Loucy (cell line): ENCODE data around the gene DDB1.

Source experiments
- H2AFZ ChIP-seq: fragments of 200-600 bp; sonication (generic); 2 replicates; pipeline ENCODE4 v1.6.0; 2016; ENCODE audit warnings: antibody characterized with exemption, mild to moderate bottlenecking, low read length, moderate library complexity
- H3F3A ChIP-seq: fragments of 200-600 bp; 2 replicates; pipeline ENCODE4 v1.6.0; 2016; ENCODE audit warnings: antibody characterized with exemption, low read depth, mild to moderate bottlenecking
- H3K27me3 ChIP-seq: fragments of 200-600 bp; sonication (generic); 2 replicates; pipeline ENCODE4 v1.6.1; 2014; ENCODE audit warnings: low read length, mild to moderate bottlenecking; ENCODE audit not compliant: insufficient read depth, poor library complexity, severe bottlenecking
- H3K36me3 ChIP-seq: fragments of 200-600 bp; sonication (generic); 2 replicates; pipeline ENCODE4 v1.6.1; 2016; ENCODE audit warnings: low read length; ENCODE audit not compliant: insufficient read depth
- H3K4me1 ChIP-seq: fragments of 200-600 bp; sonication (generic); 2 replicates; pipeline ENCODE4 v1.5.1; 2014; ENCODE audit warnings: low read length, mild to moderate bottlenecking; ENCODE audit not compliant: insufficient read depth, poor library complexity, severe bottlenecking
- H3K4me2 ChIP-seq: fragments of 200-600 bp; sonication (generic); 2 replicates; pipeline ENCODE4 v1.6.0; 2014; ENCODE audit warnings: antibody characterized with exemption, low read length, low read depth, mild to moderate bottlenecking; ENCODE audit not compliant: poor library complexity, severe bottlenecking
- H3K4me3 ChIP-seq: fragments of 200-600 bp; sonication (generic); 2 replicates; pipeline ENCODE4 v1.5.1; 2014; ENCODE audit warnings: low read length, mild to moderate bottlenecking, mixed read lengths; ENCODE audit not compliant: poor library complexity, severe bottlenecking
- H3K79me2 ChIP-seq: fragments of 200-600 bp; sonication (generic); 2 replicates; pipeline ENCODE4 v1.6.1; 2014; ENCODE audit warnings: low read length; ENCODE audit not compliant: insufficient read depth
- H3K9ac ChIP-seq: fragments of 200-600 bp; sonication (generic); 2 replicates; pipeline ENCODE4 v1.6.0; 2014; ENCODE audit warnings: mild to moderate bottlenecking, low read depth, low read length, moderate library complexity; ENCODE audit not compliant: poor library complexity, severe bottlenecking
- H3K9me2 ChIP-seq: fragments of 200-600 bp; sonication (generic); replicated peaks from 2 replicates; pipeline ENCODE4 v1.6.1; 2016; ENCODE audit warnings: low read depth, low read length, mixed read lengths
- H3K9me3 ChIP-seq: fragments of 200-600 bp; sonication (generic); 2 replicates; pipeline ENCODE4 v1.6.1; 2014; ENCODE audit warnings: mild to moderate bottlenecking, antibody characterized with exemption, low read length, low read depth; ENCODE audit not compliant: insufficient read depth
- H4K20me1 ChIP-seq: fragments of 200-600 bp; sonication (generic); 2 replicates; pipeline ENCODE4 v1.6.0; 2014; ENCODE audit warnings: antibody characterized with exemption, low read length, mild to moderate bottlenecking; ENCODE audit not compliant: insufficient read depth, poor library complexity, severe bottlenecking
- EZH2phosphoT487 ChIP-seq: fragments of 200-600 bp; IDR thresholded peaks from 2 replicates; pipeline ENCODE4 v1.6.1; 2018; ENCODE audit warnings: antibody characterized with exemption, mild to moderate bottlenecking, moderate library complexity, borderline replicate concordance
- TF ChIP-seq, protein P1 (sequence below): fragments of 200-600 bp; sonication (generic); conservative IDR thresholded peaks from 2 replicates; pipeline ENCODE4 v1.5.1; 2014; ENCODE audit warnings: mild to moderate bottlenecking, antibody characterized with exemption, low read length

Gene DDB1

DNA sequence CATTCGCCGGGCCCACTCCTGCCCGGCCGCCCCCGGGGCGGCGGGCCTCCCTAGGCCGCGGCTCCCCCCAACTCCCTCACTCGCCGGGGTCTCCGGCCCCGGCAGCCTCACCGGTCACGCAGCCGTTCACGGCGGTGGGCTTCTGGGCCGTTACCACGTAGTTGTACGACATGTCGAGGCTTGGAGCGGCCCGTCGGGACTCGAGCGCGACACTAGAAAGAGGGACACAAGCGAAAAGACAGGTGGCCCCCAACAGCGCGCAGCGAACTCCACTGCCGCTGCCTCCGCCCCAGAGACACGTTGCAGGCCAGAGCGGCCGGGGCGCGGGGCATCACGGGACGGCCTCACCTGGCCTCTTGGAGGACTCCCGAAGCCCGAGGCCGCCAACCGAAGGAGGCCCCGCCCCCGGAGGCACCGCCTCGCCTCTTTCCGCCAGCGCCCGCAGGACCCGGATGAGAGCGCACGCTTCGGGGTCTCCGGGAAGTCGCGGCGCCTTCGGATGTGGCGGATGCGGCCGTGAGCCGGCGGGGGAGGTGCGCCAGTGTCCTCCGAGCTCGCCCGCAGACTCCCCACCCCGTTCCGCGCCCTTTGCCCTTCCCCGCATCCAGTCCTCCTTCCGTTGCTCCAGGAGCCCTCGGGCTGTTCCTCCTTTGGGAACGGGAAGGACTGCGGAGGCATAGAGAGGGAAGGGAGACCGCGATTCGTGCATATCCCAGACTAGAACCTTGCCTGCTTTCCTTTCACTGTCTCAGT, at the start of gene DDB1, which contains the start of gene TKFC:
DDB1 (minus strand) TSS at position 309 of the 753 bp plus-strand sequence; CDS start at position 172, 137 bp downstream.
TKFC (plus strand) TSS at position 432 of the 753 bp plus-strand sequence. CDS start 1,501 bp downstream, outside the sequence.
- Histone ChIP-seq H2AFZ (peak within 1 kb of the TSS; percentile 80), H3K4me2 (peak within 1 kb of the TSS; percentile 97), H3K9ac (peak within 1 kb of the TSS; percentile 97), H4K20me1 (peaks cover 46% of the 10 kb centered on the region), H3K4me3 (peak within 1 kb of the TSS; percentile 90), H3K9me3 (no peaks in the 10 kb centered on the region), H3K27me3 (peaks cover 5% of the 10 kb centered on the region), H3K79me2 (peaks cover 73% of the 10 kb centered on the region), H3K36me3 (peaks cover 14% of the 10 kb centered on the region; the same call in 1 of the 2 replicates), H3K4me1 (peaks cover 65% of the 10 kb centered on the region), H3K9me2 (no peaks in the 10 kb centered on the region), H3F3A (no peaks in the 10 kb centered on the region)
- TF ChIP-seq EZH2phosphoT487: no peak
- TF ChIP-seq, protein P1, sequence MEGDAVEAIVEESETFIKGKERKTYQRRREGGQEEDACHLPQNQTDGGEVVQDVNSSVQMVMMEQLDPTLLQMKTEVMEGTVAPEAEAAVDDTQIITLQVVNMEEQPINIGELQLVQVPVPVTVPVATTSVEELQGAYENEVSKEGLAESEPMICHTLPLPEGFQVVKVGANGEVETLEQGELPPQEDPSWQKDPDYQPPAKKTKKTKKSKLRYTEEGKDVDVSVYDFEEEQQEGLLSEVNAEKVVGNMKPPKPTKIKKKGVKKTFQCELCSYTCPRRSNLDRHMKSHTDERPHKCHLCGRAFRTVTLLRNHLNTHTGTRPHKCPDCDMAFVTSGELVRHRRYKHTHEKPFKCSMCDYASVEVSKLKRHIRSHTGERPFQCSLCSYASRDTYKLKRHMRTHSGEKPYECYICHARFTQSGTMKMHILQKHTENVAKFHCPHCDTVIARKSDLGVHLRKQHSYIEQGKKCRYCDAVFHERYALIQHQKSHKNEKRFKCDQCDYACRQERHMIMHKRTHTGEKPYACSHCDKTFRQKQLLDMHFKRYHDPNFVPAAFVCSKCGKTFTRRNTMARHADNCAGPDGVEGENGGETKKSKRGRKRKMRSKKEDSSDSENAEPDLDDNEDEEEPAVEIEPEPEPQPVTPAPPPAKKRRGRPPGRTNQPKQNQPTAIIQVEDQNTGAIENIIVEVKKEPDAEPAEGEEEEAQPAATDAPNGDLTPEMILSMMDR: no peak

DNA sequence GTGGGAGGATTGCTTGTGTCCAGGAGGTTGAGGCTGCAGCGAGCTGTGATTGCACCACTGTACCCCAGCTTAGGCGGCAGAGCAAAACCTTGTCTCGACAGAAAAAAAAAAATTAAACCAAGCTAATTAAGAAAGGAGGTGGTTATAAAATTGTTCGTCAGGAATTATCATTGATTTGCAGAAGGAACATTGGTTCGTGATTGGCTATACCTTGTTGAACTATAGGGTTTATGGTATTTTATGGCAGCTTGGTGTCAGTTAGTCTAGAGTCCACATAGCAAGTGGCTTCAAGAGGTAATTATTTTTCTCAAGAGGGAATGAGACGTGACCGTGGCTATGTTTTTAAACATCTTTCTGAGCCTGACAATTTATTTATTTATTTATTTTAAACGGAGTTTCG, 48.0 kb upstream of the DDB1 start:
- Histone ChIP-seq H3F3A (no peaks in the 10 kb centered on the region), H3K79me2 (no peaks in the 10 kb centered on the region), H3K4me3 (no peak overlapping the region), H3K9ac (no peak overlapping the region), H3K36me3 (no peaks in the 10 kb centered on the region), H3K4me2 (no peak overlapping the region), H2AFZ (no peak overlapping the region), H3K27me3 (no peaks in the 10 kb centered on the region), H3K9me2 (no peaks in the 10 kb centered on the region), H3K4me1 (no peaks in the 10 kb centered on the region), H3K9me3 (no peaks in the 10 kb centered on the region), H4K20me1 (no peaks in the 10 kb centered on the region)
- no peak for TF ChIP-seq EZH2phosphoT487
- TF ChIP-seq, protein P1: no peak

DNA sequence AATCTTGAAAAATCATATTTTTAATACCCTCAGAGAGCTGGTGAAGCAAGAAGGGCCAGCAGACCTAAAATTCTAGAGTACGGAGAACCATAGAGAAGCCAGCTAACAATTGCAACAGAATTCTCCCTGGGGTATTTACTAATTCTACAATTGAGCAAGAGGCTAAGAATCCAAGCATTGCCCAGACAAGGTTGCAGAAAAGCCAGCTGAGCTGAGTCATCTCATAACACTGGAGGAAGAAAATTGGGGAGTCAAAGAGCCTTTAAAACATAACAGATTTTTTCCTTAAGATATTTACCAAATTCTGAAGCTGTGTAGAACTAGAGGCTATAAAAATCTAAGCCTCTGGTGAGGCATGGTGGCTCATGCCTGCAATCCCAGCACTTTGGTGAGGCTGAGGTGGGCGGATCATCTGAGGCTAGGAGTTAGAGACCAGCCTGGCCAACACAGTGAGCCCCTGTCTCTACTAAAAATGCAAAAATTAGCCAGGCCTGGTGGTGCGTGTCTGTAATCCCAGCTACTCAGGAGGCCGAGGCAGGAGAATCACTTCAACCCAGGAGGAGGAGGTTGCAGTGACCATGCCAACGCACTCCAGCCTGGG, 45.9 kb upstream of the DDB1 start:
- Histone ChIP-seq H3K79me2 (no peaks in the 10 kb centered on the region), H3K27me3 (no peaks in the 10 kb centered on the region), H2AFZ (no peak overlapping the region), H3K4me2 (no peak overlapping the region), H3K4me3 (no peak overlapping the region), H3K4me1 (no peaks in the 10 kb centered on the region), H4K20me1 (no peaks in the 10 kb centered on the region), H3K9ac (no peak overlapping the region), H3F3A (no peaks in the 10 kb centered on the region), H3K36me3 (no peaks in the 10 kb centered on the region), H3K9me2 (no peaks in the 10 kb centered on the region), H3K9me3 (no peaks in the 10 kb centered on the region)
- TF ChIP-seq EZH2phosphoT487: no peak
- TF ChIP-seq, protein P1: no peak
